GM10248 (cell line): ENCODE results near the gene CDH18.

Experiments used
- CTCF ChIA-PET: fragments of 300-600 bp; sonication (Branson Sonifier 250); formaldehyde crosslinking; extraction: SDS; loops from one replicate; lab custom pipeline; 2021; ENCODE audit warnings: antibody characterized with exemption; lab: Yijun Ruan, JAX
- POLR2A ChIA-PET: fragments of 350-650 bp; sonication (Branson Sonifier 250); formaldehyde crosslinking; extraction: SDS; loops from one replicate; lab custom pipeline; 2020; ENCODE audit warnings: antibody characterized with exemption; lab: Yijun Ruan, JAX
- DNase-seq: peaks from one replicate; pipeline ENCODE4 v3.0.0; 2012; ENCODE audit errors: extremely low spot score
- TF ChIP-seq, protein P1 (sequence below): IDR thresholded peaks from 2 replicates; pipeline ENCODE4 v1.5.1; 2012; ENCODE audit warnings: mild to moderate bottlenecking, low read depth; ENCODE audit errors: extremely low read depth, missing control alignments, control extremely low read depth

Gene CDH18

DNA sequence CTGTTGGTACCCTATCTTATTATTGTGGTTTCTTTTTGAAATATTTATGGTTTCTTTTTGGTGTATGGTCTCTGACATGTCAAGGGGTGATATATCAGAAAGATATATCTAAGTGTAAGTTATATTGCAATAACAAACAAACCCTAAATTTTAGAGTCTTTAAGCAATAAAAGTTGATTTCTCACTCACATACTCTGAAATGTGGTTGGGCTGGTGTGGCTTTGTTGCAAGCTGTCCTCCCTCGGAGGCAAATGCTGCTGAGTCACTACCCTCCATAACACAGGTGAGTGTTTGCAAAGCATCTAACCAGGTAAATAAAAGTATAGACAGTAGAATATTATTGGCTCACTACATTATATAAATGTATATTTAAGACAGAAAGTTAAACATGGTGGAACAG, 253.2 kb downstream of the CDH18 start:
- ChIA-PET POLR2A (no interaction called here), CTCF (no interaction called here)
- DNase-seq = no peak
- TF ChIP-seq, protein P1, sequence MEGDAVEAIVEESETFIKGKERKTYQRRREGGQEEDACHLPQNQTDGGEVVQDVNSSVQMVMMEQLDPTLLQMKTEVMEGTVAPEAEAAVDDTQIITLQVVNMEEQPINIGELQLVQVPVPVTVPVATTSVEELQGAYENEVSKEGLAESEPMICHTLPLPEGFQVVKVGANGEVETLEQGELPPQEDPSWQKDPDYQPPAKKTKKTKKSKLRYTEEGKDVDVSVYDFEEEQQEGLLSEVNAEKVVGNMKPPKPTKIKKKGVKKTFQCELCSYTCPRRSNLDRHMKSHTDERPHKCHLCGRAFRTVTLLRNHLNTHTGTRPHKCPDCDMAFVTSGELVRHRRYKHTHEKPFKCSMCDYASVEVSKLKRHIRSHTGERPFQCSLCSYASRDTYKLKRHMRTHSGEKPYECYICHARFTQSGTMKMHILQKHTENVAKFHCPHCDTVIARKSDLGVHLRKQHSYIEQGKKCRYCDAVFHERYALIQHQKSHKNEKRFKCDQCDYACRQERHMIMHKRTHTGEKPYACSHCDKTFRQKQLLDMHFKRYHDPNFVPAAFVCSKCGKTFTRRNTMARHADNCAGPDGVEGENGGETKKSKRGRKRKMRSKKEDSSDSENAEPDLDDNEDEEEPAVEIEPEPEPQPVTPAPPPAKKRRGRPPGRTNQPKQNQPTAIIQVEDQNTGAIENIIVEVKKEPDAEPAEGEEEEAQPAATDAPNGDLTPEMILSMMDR = no peak

DNA sequence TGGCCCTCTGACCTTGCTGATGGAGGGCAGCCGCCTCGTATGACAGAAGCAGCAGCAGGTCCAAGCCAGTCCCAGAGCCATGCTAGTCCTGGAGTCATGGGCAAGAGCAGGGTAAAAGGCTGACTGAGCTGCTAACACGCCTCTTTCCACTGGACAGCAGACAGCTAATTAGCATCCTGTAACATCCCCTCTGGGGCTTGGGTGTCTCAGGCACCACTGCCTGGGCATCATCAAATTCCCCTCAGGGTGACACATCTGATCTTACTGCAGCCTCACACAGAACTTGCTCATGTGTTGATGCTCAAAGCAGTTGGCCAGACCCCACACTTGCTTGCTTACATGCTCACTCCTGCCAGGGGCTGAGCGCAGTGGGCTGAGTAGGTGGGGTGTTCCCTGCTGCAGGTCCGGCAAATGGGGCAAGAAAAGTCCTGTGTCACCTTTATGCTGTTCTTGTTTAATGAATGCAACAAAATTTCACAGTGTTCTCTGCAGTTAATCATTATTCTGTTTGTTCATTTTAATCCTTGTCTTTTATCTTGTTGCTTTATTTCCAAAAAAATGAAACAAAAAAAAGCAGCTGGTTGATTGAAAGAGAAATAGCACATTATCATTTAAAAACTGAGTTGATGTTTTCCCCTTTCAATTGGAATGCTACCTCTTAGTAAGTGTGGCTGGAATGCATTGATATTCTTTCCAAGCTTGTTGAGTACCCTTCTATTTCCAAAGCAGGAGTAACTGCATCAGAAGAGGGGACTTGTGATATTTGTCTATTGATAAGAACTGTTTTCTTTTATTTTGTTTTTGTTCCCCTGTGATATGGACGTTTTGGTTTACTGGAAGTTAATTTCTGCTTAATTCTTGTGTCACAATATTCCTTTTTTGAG, 254.1 kb downstream of the CDH18 start:
- no peak for DNase-seq
- CTCF ChIA-PET = interaction anchor here (1.0 to 1.2 kb wide), 4 partner anchors 8 to 74 kb away, joined by 3 read pairs; no protein-coding TSS in a partner anchor

DNA sequence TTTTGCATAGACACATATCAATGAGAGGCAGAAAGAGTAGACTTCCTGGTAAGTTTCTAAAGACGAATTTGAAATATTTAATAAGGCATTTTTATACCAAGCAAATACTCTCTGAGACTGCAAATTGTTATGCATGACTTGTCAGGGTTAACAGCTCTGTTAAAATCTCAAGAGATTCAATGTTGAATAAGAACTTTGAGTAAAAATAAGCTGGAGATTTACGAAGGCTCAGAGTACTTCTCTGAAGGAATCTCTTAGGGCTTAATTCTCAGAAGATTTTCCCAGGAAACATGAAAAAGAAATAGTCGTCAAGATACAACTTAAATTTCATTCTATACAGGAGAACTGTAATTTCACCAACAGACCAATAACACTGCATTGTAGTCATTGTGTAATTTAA, 259.4 kb downstream of the CDH18 start:
- DNase-seq = no peak
- CTCF ChIA-PET = no interaction called here
- TF ChIP-seq, protein P1 = no peak
- POLR2A ChIA-PET = no interaction called here

More for the DNA sequence above, 254.1 kb downstream of the CDH18 start:
- POLR2A ChIA-PET = no interaction called here
- TF ChIP-seq, protein P1 = no peak

DNA sequence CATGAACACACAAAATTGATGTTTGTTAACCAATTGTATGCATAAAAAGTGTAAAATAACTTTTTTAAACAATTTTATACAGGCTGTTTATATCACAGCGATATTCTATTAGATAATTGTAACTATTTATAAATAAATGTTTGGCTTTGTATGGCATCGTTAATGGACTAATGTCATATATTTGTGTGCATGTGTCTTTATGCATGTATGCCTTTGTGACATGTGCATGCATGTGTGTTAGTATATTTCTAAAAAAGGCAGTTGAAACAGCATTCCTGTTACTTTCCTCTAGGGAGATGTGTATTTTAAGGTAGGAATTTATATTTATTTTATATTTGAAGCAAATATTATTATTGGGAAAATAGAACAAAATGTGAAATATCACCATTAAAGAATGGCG, 268.9 kb downstream of the CDH18 start:
- DNase-seq = no peak
- TF ChIP-seq, protein P1 = no peak
- ChIA-PET CTCF (no interaction called here), POLR2A (no interaction called here)

DNA sequence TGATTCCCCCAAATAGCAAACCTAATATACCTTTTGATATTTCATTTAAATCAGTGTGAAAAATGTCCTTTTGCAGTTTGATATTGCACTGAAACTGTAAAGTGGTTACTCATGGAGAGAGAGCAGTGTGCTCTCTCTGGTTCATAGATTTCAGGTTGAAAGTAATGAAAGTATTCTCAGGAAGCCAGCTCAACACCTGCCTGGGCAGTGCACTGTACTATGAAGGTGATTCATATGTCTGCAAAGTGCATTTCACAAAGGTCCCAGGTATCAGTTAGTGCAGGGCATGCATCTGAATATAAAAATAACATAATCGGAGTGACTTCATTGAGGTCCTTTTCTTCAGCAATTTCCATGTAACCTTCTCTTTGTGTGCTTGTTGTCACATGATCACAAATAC, 274.3 kb downstream of the CDH18 start:
- ChIA-PET POLR2A (no interaction called here), CTCF (no interaction called here)
- TF ChIP-seq, protein P1 = no peak
- no peak for DNase-seq

DNA sequence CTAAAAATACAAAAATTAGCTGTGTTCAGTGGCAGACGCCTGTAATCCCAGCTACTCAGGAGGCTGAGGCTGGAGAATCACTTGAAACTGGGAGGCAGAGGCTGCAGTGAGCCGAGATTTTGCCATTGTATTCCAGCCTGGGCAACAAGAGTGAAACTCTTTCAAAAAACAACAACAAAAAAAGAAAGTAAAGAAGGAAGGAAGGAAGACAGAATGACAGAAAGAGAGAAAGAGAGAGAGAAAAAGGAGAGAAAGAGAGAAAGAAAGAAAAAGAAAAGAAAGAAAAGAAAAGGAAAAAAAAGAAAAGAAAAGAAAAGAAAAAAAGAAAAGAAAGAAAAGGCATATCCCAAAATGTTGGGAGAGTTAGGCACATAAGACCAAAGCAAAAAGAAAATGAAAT, 278.6 kb downstream of the CDH18 start:
- TF ChIP-seq, protein P1 = no peak
- POLR2A ChIA-PET = no interaction called here
- DNase-seq = no peak
- CTCF ChIA-PET = interaction anchor here (0.6 kb wide), 1 partner anchor 24 kb away, joined by 3 read pairs; no protein-coding TSS in a partner anchor
